H1 (cell line): ENCODE results near the gene ICAM5. TPM values are rescaled to one million over a fixed set of nuclear protein-coding genes. Genes with fewer than 3 reads are reported as not detected.

Experiments
- RBBP5 ChIP-seq: IDR thresholded peaks from 2 replicates; pipeline ENCODE4 v1.7.1; 2012; ENCODE audit warnings: low read depth, mild to moderate bottlenecking, inconsistent platforms, low read length, moderate library complexity, borderline replicate concordance
- TBP ChIP-seq: IDR thresholded peaks from 2 replicates; pipeline ENCODE4 v1.6.1; 2011; ENCODE audit warnings: low read depth, low read length, improper control_type of control experiment
- polyA plus RNA-seq, 7 experiments: library from polyadenylated mRNA; depleted of rRNA in 3 of 7; stranded (reverse) in 5 of 7; unstranded in 2 of 7; fragments of >200 nt in 5 of 7; fragments of 200-250 nt in 2 of 7; gene quantifications; 1 replicate in 5 of 7; 2 replicates in 1 of 7; 4 replicates in 1 of 7; pipeline versions ENCODE4 v1.2.1 to v1.2.3, GENCODE V29; 2011 to 2013; ENCODE audit warnings: missing spikeins in 2 of 7, mixed read lengths in 2 of 7
- total RNA-seq: library from RNA; stranded (reverse); fragmentation: NEBNext Ultra II Directional; extraction: Animal tissue kit (Norgen Biotek cat#: 25700); gene quantifications from 2 replicates; pipeline ENCODE4 v1.2.1, GENCODE V29; 2021
- TF ChIP-seq, protein P1 (sequence below): IDR thresholded peaks from 2 replicates; pipeline ENCODE4 v1.6.1; 2012; ENCODE audit warnings: inconsistent platforms

ICAM5 gene
- total and polyA plus RNA-seq, 2 of the 8 experiments (the other 6 are each of a cell fraction or from before 2014, with no cell fraction given), result 3.9 to 4.8 TPM

DNA sequence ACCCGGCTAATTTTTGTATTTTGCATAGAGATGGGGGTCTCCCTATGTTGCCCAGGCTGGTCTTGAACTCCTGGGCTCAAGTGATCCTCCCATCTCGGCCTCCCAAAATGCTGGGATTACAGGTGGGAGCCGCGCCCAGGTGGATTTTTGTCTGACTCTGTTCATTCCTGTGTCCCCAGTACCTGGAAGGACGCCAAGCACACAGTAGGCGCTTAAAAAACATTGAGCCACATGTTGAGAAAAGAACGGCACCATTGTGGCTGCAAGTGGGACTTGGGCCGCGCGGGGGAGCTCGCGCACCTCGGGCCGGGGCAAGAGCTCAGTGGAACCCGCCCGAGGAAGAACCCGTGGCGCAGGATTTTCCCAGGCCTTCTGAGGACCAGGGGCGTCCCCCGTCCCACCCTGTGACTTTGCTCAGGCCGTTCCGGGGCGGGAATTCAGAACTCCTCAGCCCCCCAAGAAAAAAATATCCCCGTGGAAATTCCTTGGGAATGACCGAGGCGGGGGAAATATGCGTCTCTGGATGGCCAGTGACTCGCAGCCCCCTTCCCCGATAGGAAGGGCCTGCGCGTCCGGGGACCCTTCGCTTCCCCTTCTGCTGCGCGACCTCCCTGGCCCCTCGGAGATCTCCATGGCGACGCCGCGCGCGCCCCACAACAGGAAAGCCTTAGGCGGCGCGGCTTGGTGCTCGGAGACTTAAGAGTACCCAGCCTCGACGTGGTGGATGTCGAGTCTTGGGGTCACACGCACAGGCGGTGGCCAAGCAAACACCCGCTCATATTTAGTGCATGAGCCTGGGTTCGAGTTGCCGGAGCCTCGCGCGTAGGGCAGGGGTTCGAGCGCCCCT is 20.2 kb upstream of the ICAM5 start (continued):
- TF ChIP-seq RBBP5 (no peak), TBP (no peak)
- TF ChIP-seq, protein P1, sequence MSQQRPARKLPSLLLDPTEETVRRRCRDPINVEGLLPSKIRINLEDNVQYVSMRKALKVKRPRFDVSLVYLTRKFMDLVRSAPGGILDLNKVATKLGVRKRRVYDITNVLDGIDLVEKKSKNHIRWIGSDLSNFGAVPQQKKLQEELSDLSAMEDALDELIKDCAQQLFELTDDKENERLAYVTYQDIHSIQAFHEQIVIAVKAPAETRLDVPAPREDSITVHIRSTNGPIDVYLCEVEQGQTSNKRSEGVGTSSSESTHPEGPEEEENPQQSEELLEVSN, result no peak
